K562 (cell line): ENCODE measurements around the gene UGT1A5. TPM values are rescaled to one million over a fixed set of nuclear protein-coding genes. Genes with fewer than 3 reads are reported as not detected.

Experiments
- ATAC-seq: fragments of 200-7000 bp; cut with Tn5 transposase; 3 replicates; pipeline ENCODE4 v1.9.1; 2020; ENCODE audit warnings: moderate library complexity
- BruUV-seq: library from RNA; stranded (reverse); fragments of 400-500 nt; replicated peaks from 2 replicates; lab custom pipeline; 2021; lab: Mats Ljungman, UMichigan
- CTCF ChIA-PET: fragments of 300-600 bp; formaldehyde crosslinking; extraction: SDS; loops from one replicate; lab custom pipeline; 2021; ENCODE audit warnings: low intra/inter-chr PET ratio; lab: Yijun Ruan, JAX
- POLR2A ChIA-PET: fragments of 300-600, 350-650 bp; sonication (Branson Sonifier 250); formaldehyde crosslinking; extraction: SDS; loops from one replicate; lab custom pipeline; 2021; ENCODE audit warnings: antibody characterized with exemption, inconsistent platforms; lab: Yijun Ruan, JAX
- DNase-seq, 4 experiments: peaks; one replicate each; pipeline versions ENCODE4 v3.0.0 to v3.0.0-alpha.2; 2011 to 2018; ENCODE audit warnings: low spot score in 3 of 4, mixed read lengths in 3 of 4; ENCODE audit errors: extremely low read depth in 1 of 4
- FAIRE-seq: peaks from 2 replicates; lab custom pipeline; 2011; peaks lifted over from hg19 to GRCh38; lab: Jason Lieb, UNC
- H2AFZ ChIP-seq: 2 replicates; pipeline ENCODE4 v1.6.0; 2011; ENCODE audit warnings: low read depth, low read length, control low read depth, inconsistent platforms
- H3K27ac ChIP-seq: fragments of 200-600 bp; 3 replicates; pipeline ENCODE4 v1.8.0; 2011; ENCODE audit warnings: low read depth, mild to moderate bottlenecking, control low read depth, inconsistent platforms, low read length, moderate library complexity, mixed read lengths; ENCODE audit errors: extremely low read depth
- H3K27me3 ChIP-seq, 2 experiments: fragments of 300-600 bp in 1 of 2; 2 replicates in 1 of 2; 3 replicates in 1 of 2; pipeline versions ENCODE4 v1.6.0 to v1.8.0; 2011; ENCODE audit warnings: inconsistent platforms in 2 of 2, low read length in 2 of 2, mild to moderate bottlenecking in 1 of 2, mixed read lengths in 1 of 2, moderate library complexity in 1 of 2; ENCODE audit not compliant: control insufficient read depth in 2 of 2, insufficient read depth in 2 of 2
- H3K36me3 ChIP-seq: fragments of 300-600 bp; 3 replicates; pipeline ENCODE4 v1.8.0; 2011; ENCODE audit warnings: mild to moderate bottlenecking, low read length, inconsistent platforms; ENCODE audit not compliant: control insufficient read depth, insufficient read depth
- H3K4me1 ChIP-seq, 2 experiments: fragments of 200-600 bp in 1 of 2; replicated peaks in 1 of 2; 2 replicates in 1 of 2; 3 replicates in 1 of 2; pipeline versions ENCODE4 v1.5.1 to v1.8.0; 2011; ENCODE audit warnings: inconsistent platforms in 2 of 2, low read length in 2 of 2, mild to moderate bottlenecking in 1 of 2, mixed read lengths in 1 of 2, moderate library complexity in 1 of 2; ENCODE audit not compliant: control insufficient read depth in 2 of 2, insufficient read depth in 2 of 2
- H3K4me2 ChIP-seq: 2 replicates; pipeline ENCODE4 v1.6.1; 2011; ENCODE audit warnings: low read length, control low read depth, inconsistent platforms, mixed read lengths; ENCODE audit not compliant: insufficient read depth
- H3K4me3 ChIP-seq: fragments of 200-600 bp; sonication (generic), shearing (Covaris generic); 2 replicates; pipeline ENCODE4 v1.5.1; 2016; ENCODE audit warnings: control low read depth, inconsistent platforms
- H3K79me2 ChIP-seq: fragments of 200-600 bp; 3 replicates; pipeline ENCODE4 v1.8.0; 2011; ENCODE audit warnings: low read length, inconsistent platforms; ENCODE audit not compliant: control insufficient read depth, insufficient read depth
- H3K9ac ChIP-seq, 2 experiments: 2 replicates each; pipeline versions ENCODE4 v1.6.0 to v1.6.1; 2011; ENCODE audit warnings: low read depth in 2 of 2, low read length in 2 of 2, control low read depth in 1 of 2, inconsistent platforms in 1 of 2, mild to moderate bottlenecking in 1 of 2, mixed read lengths in 1 of 2; ENCODE audit not compliant: insufficient read depth in 1 of 2
- H3K9me1 ChIP-seq: one replicate; pipeline ENCODE4 v1.6.0; 2011; ENCODE audit warnings: inconsistent platforms, mild to moderate bottlenecking, low read length, moderate library complexity; ENCODE audit not compliant: control insufficient read depth, insufficient read depth
- H3K9me3 ChIP-seq: replicated peaks from 2 replicates; pipeline ENCODE4 v1.5.1; 2011; ENCODE audit warnings: low read depth, low read length, inconsistent platforms; ENCODE audit not compliant: control insufficient read depth, insufficient read depth
- H4K20me1 ChIP-seq: replicated peaks from 2 replicates; pipeline ENCODE4 v1.6.1; 2011; ENCODE audit warnings: low read length, inconsistent platforms, mixed read lengths; ENCODE audit not compliant: control insufficient read depth, insufficient read depth
- CBFB ChIP-seq: sonication (generic); formaldehyde crosslinking; IDR thresholded peaks from 2 replicates; pipeline ENCODE4 v1.4.0; 2020; ENCODE audit warnings: mild to moderate bottlenecking, missing genetic modification reagents
- ELF2 ChIP-seq: fragments of 250-450 bp; sonication (Bioruptor Pico); IDR thresholded peaks from 2 replicates; pipeline ENCODE4 v1.5.0; 2021; ENCODE audit warnings: mild to moderate bottlenecking
- IFI16 ChIP-seq: fragments of 250-450 bp; sonication (Bioruptor Pico); IDR thresholded peaks from 2 replicates; pipeline ENCODE4 v2.1.2; 2022; ENCODE audit warnings: mild to moderate bottlenecking, inconsistent platforms
- MCM2 ChIP-seq: fragments of 450-650 bp; IDR thresholded peaks from 2 replicates; pipeline ENCODE4 v1.6.1; 2017; ENCODE audit warnings: low read depth, mild to moderate bottlenecking
- PHF8 ChIP-seq: fragments of 200-600 bp; sonication (generic); IDR thresholded peaks from 2 replicates; pipeline ENCODE4 v1.6.1; 2012; ENCODE audit warnings: mixed run types, mild to moderate bottlenecking, inconsistent platforms, low read length, moderate library complexity, borderline replicate concordance
- POLR2B ChIP-seq: fragments of 450-650 bp; IDR thresholded peaks from 2 replicates; pipeline ENCODE4 v1.6.1; 2018; ENCODE audit warnings: low read depth; ENCODE audit not compliant: partially characterized antibody
- POLR3A ChIP-seq: IDR thresholded peaks from 2 replicates; pipeline ENCODE4 v1.6.1; 2011; ENCODE audit warnings: borderline replicate concordance, mild to moderate bottlenecking, moderate library complexity; ENCODE audit not compliant: insufficient read length, insufficient read depth; ENCODE audit errors: extremely low read depth
- POU5F1 ChIP-seq: fragments of 150-350 bp; IDR thresholded peaks from 2 replicates; pipeline ENCODE4 v1.6.1; 2014; ENCODE audit warnings: borderline replicate concordance, low read length, low read depth, mild to moderate bottlenecking; ENCODE audit not compliant: partially characterized antibody
- RFX5 ChIP-seq: IDR thresholded peaks from 2 replicates; pipeline ENCODE4 v1.6.1; 2011; ENCODE audit warnings: low read depth, mild to moderate bottlenecking, improper control_type of control experiment, low read length
- ZNF354B ChIP-seq: fragments of 250-450 bp; sonication (Bioruptor Pico); IDR thresholded peaks from 2 replicates; pipeline ENCODE4 v1.4.0; 2020
- ZNF764 ChIP-seq: fragments of 250-450 bp; sonication (Bioruptor Pico); IDR thresholded peaks from 2 replicates; pipeline ENCODE4 v1.4.0; 2020; ENCODE audit warnings: low read depth, mild to moderate bottlenecking, moderate library complexity
- ZNF79 ChIP-seq: fragments of 250-450 bp; sonication (Bioruptor Pico); IDR thresholded peaks from 2 replicates; pipeline ENCODE4 v1.4.0; 2020; ENCODE audit warnings: low read depth, mild to moderate bottlenecking, moderate library complexity
- WGBS: fragments of 100-300 bp; shearing (Covaris generic); methylation state at CpG from one replicate; pipeline ENCODE4 v1.1.6; 2016; ENCODE audit warnings: low coverage, mixed read lengths; ENCODE audit not compliant: insufficient coverage; ENCODE audit errors: missing lambda C conversion rate; 5-methylcytosine and 5-hydroxymethylcytosine counted together
- in situ Hi-C: fragments of 300-500 bp; cut with MboI; formaldehyde crosslinking; loops from 4 replicates; pipeline ENCODE4 v1.15.0; 2018; ENCODE audit warnings: inconsistent platforms, mixed read lengths
- intact Hi-C: fragments of 100-400 bp; cut with micrococcal nuclease; formaldehyde crosslinking; loops from 2 replicates; pipeline ENCODE4 v1.14.2; 2022
- polyA plus RNA-seq, 8 experiments: library from polyadenylated mRNA; depleted of rRNA in 4 of 8; stranded (reverse) in 5 of 8; unstranded in 3 of 8; fragments of >200 nt; fragmentation: Nextera tagmentation in 2 of 8; fragmentation: Illumina TruSeq in 1 of 8; extraction: Ambion mirVana in 2 of 8; extraction: Trizol in 1 of 8; gene quantifications; 2 replicates each; pipeline versions ENCODE4 v1.2.1 to v1.2.3, GENCODE V29; 2011 to 2014; ENCODE audit warnings: inconsistent platforms in 1 of 8, missing spikeins in 1 of 8
- total RNA-seq, 7 experiments: library from RNA; depleted of rRNA in 6 of 7; stranded (reverse); fragments of >200 nt in 6 of 7; fragmentation: Illumina TruSeq in 2 of 7; extraction: Trizol in 2 of 7; gene quantifications; 2 replicates each; pipeline versions ENCODE4 v1.2.1 to v1.2.3, GENCODE V29; 2011 to 2021; ENCODE audit warnings: low replicate concordance in 1 of 7

The UGT1A5 gene
- total and polyA plus RNA-seq, 9 of the 15 experiments (the other 6 are each of a cell fraction or from before 2014, with no cell fraction given) = not detected

- no peak for DNase-seq
- no peak overlapping the region for H3K27ac ChIP-seq
- no peak for TF ChIP-seq RFX5
- no peak for TF ChIP-seq ELF2 (CRISPR knock-in tag)
- no peak for TF ChIP-seq MCM2
- 0% methylated on average over 2 of the region's 2 CpGs for WGBS
- intact Hi-C loops (no loop called here), in situ Hi-C loops (no loop called here)
- no peak overlapping the region for H3K9ac ChIP-seq
- CTCF ChIA-PET = no interaction called here
- H3K4me2 ChIP-seq = no peak overlapping the region
- no peaks in the 10 kb centered on the region for H3K36me3 ChIP-seq
- H3K79me2 ChIP-seq = no peaks in the 10 kb centered on the region
- no peak for ATAC-seq
- no peak overlapping the region for H2AFZ ChIP-seq
- H3K4me3 ChIP-seq = no peak overlapping the region
- H3K9me1 ChIP-seq = no peaks in the 10 kb centered on the region
- H3K9me3 ChIP-seq = no peaks in the 10 kb centered on the region
- peaks cover 0 to 7% of the 10 kb centered on the region in 2 experiments; a peak in 2 of 5 replicates for H3K4me1 ChIP-seq
- no peaks in the 10 kb centered on the region for H4K20me1 ChIP-seq
- no peak for FAIRE-seq
- no TSS peak for BruUV-seq
- H3K27me3 ChIP-seq = no peaks in the 10 kb centered on the region
- POLR2A ChIA-PET = no interaction called here
These were observed 28.2 kb downstream of the UGT1A5 start for GRCh38 chr2:233740870-233741269.

DNA sequence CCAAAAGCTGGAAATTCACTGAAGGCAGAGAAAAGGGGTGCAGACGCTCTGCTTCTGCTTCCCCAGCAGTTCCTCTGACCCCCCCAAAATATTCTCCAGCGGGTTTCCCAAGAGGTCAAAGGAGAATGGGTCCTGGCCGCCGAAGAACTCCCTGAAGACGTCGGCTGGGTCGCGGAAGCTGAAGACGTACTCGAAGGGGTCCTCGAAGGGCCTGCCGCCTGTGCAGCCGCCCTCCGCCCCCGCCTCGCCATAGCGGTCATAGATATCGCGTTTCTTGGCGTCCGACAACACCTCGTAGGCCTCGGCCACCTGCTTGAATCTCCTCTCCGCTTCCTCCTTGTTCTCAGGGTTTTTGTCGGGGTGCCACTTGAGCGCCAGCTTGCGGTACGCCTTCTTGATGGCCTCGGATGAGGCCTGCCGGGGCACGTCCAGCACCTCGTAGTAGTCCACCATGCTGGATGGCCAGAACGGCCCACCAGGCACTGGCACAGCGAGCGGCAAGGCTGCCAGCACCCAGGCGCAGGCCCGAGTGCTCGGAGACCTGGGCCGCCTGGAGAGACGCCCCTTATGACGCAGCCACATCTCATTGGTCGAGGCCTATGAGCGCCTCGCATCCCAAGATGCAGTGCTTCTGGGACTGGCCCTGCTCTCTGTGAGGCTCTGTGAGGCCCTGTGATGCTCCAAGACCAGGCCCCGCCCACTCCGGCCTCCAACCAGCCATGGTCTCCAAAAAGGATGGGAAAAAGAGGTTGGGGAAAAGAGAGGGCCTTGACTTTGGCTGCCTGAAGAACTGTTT lies 31.0 kb downstream of the UGT1A5 start:
- Histone ChIP-seq H3K9me3 (no peaks in the 10 kb centered on the region), H3K9ac (no peak overlapping the region; a peak in 1 of 4 replicates), H3K4me2 (no peak overlapping the region), H3K36me3 (no peaks in the 10 kb centered on the region), H3K4me3 (no peak overlapping the region), H4K20me1 (no peaks in the 10 kb centered on the region), H2AFZ (no peak overlapping the region), H3K27ac (no peak overlapping the region), H3K9me1 (no peaks in the 10 kb centered on the region), H3K4me1 (peaks cover 0 to 7% of the 10 kb centered on the region in 2 experiments; a peak in 2 of 5 replicates), H3K27me3 (no peaks in the 10 kb centered on the region), H3K79me2 (no peaks in the 10 kb centered on the region)
- peak; percentile 89 for ATAC-seq
- no TSS peak for BruUV-seq
- ChIA-PET CTCF (no interaction called here), POLR2A (interaction anchor here (0.6 kb wide), 1 partner anchor 11 kb away, joined by 3 read pairs; no protein-coding TSS in a partner anchor)
- WGBS = 31% methylated on average over 26 of the region's 46 CpGs
- intact Hi-C loops = no loop called here
- DNase-seq = peak; percentile 12 to 23 (median 20)
- FAIRE-seq = no peak
- in situ Hi-C loops = no loop called here
- TF ChIP-seq POLR2B (no peak), POLR3A (no peak), PHF8 (peak; percentile 48; the same call in 1 of the 2 replicates), POU5F1 (no peak), ZNF79 (CRISPR knock-in tag) (no peak), ZNF764 (CRISPR knock-in tag) (no peak), IFI16 (CRISPR knock-in tag) (no peak), CBFB (CRISPR knock-in tag) (no peak), ZNF354B (no peak)
